CD4-positive, alpha-beta T cell treated with Interleukin-4 for 1 hour (primary cell): ENCODE data around the gene RERE.
"Not testable (repeated sequence)": the region's sequence is repeated elsewhere in the genome, so short reads cannot be mapped to it uniquely, and the experiment has no call there.

ENCODE experiments used
- DNase-seq, 2 donors: peaks; one replicate each; pipeline ENCODE4 v3.0.0-alpha.2; 2020 to 2022

The RERE gene

DNA sequence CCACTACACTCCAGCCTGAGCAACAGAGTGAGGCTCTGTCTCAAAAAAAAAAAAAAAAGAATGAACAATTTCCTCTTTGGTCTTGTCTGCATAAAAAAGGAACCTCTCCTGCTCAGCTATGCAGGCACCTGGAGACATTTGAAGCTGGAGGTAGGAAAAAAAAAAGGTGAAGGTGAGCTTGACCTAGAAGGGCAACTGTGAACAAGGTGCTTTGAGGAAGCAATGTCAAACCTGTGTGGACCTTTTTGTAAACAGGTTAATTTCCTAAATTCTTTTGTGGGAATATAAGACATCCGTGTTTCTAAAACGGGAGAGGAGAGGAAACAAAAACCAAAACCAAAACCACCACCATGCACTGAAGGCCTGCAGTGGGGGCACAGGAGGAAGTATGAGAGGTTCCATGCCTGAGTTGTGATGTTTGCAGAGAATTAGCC is 422.0 kb downstream of the RERE start:
- peak; percentile 34 to 40 for DNase-seq

DNA sequence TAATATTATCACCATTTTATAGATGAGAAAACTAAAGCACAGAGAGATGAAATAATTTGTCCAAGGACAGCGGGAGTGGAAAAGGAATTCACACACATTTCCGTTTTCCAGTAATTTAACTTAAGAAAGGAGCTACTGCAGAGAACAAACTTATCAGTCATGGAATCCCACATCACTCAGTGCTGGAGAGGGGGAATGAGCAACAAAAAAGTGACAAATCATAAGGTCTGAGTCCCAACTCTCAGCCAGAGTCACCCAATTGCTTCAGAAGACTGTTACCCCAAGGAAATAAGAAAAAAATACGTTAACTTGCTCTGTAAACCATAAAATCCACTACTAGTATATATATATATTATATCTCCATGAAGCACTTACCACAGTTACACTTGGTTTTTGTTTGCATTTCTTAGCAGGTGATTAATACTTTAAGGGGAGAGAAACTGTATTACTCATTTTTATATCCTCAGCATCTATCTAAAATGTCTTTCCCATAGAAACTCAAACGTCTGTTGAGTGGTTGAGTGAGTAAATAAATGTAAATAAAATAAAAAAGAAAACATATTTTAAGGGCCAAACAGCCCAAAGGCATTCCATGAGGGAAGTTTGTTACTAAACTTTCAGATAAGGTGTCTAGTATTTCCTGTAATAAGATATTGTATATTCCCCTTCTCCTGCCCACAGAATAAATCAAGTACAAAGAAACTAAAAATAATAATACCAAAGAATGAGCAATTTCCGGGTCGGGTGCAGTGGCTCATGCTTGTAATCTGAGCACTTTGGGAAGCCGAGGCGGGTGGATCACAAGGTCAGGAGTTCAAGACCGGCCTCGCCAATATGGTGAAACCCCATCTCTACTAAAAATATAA is 422.8 kb downstream of the RERE start:
- peak in 1 of 2 donors; percentile 25 for DNase-seq

DNA sequence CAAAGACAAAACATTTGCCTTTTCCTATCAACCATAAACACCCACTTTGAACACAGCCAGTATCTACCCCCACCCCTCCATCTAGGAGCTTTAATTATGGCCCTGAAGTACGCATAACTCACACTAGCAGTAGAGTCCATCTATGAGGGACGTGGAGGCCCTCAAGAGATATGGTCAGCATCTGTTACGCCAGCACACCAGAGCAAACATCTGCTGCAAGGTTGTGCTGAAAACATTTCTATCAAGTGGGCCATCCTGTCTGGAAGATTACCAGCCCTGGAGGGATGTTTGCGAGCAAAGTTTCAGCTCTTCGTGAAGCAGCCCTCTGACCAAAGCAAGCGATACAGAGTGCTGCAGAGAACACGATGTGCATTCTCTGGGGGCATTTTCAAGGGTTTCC is 424.9 kb downstream of the RERE start:
- no peak for DNase-seq

DNA sequence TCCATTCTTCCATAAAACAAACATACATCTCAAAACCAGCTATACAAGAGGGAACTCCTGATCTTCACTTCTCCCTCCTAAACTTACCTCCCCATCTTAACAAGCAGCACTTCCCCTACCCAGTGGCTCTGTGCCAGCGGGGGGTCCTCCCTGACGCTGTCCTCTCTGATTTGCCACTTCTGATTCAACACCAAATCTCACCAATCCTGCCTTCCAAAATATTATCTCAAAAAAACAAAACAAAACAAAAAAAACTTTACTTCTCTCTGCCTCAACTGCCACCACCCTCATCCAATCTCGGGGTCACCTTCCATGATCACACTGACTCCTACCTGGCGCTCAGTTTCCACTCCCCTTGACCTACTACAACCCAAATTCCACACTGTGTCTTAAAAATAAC is 426.7 kb downstream of the RERE start:
- no peak for DNase-seq

DNA sequence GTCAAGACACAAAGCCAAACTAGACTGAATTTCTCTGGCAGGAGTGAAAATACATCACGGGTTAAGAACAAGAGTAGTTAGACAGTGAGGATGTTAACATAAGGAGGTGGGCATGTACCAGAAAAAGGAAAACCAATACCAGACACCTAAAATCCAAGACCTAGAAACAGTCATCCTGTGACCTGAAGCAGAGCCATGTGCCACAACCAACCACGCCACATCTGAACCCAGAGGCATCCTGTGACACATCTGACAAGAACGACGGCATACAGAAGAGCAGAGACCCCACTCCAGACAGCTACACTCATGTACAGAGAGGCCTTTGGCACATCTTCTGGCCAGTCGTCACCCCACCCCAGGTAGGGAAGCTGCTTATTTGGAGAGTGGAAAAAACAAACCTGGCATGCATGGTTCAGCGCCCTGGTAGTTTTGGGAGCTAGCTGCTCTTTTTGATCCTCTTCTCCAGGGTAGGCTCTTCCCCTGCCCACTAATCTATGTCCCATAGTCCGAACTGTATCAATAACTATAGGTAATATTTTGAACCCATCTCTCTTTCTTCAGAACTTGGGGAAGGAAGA is 427.4 kb downstream of the RERE start:
- no peak for DNase-seq

DNA sequence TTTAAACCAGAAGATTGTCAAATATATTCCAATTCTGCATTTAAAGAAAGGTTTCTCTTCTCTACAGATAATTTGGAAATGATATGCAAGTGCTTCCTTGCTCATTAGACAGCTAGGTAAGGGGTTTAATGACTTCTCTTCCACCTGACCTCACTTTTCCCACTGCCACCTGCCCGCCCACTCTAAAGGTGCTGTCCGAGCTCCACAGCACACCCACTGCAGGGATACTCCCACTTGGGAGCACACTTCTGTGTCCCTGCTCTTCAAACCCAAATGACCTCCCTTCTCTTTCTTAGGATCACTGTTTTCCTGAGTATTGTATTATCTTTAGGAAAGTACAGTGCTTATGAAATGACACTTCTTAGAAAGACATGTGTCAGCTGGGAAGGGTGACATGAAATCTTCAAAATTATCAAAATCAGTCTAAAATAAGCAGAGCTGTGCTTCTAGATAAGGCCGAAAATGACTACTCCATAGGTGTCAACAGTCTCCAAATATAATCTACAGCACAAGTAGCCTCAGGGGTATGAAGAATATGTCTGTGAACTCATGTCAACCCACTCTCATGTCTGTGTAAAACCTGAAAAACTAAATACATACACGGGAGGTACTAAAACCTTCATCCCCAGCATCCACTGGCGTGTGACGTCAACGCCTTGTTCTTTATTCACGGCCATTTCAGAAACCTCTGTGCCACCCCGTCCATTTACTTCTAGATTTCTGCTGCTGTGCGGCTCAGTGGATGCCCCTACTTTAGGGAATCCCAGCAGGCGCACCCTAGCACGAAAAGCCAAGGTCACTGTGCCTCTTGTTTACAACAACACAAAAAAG is 428.5 kb downstream of the RERE start:
- no peak for DNase-seq

DNA sequence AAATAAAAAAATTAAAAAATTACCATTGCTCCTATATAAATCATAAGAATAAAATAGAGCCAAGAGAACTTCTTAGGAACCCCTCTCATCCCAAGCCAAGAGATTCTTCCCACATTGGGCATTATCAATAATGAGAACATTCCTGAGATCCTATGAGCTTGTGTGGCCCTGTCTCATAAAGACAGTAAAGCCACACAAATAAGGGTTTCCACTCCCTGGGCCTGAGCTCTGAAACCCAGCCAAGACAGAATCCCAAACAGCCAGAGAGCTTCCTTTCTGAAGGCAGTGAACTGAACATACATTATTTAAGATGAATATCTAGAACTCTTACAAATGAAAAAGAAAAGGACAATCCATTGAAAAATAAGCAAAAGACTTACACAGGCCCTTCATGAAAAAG is 431.2 kb downstream of the RERE start:
- no peak for DNase-seq

DNA sequence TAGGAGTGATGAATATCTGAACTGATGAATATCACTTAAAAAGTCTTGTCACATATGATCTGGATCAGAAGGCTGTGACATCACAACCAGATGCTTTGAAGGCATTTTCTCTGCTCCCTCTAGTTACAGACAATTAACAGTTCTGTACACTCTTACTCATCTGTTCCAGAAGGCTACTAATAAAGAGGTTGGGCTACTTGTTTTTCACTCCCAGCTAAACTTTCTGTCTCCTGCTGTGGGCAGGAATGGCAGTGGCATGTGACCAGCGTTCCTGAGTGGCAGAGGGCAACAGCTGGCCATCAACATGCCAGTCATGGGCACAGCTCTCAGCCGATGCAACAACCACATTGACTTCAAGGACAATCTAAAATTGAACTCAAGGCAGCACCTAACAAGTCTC is 432.9 kb downstream of the RERE start:
- DNase-seq: no peak

DNA sequence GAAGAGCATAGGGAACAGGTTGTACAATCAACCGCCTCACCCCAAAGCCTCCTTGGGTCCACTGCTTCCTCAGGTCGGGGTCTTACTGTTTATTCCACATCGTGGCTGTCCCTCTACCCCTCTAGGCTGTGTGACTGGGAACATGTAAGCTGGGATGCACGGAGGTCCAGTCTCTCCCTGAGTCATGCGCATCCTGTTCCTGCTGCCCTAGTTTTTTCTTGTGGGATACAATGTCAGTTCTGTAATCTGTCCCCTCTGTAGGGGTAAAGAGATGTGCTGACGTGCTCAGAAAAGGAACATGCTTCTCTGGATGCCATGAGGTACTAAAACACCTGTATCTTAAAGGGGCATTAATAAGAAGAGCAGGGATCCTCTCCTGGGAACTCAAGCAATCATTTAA is 433.4 kb downstream of the RERE start:
- no peak for DNase-seq

DNA sequence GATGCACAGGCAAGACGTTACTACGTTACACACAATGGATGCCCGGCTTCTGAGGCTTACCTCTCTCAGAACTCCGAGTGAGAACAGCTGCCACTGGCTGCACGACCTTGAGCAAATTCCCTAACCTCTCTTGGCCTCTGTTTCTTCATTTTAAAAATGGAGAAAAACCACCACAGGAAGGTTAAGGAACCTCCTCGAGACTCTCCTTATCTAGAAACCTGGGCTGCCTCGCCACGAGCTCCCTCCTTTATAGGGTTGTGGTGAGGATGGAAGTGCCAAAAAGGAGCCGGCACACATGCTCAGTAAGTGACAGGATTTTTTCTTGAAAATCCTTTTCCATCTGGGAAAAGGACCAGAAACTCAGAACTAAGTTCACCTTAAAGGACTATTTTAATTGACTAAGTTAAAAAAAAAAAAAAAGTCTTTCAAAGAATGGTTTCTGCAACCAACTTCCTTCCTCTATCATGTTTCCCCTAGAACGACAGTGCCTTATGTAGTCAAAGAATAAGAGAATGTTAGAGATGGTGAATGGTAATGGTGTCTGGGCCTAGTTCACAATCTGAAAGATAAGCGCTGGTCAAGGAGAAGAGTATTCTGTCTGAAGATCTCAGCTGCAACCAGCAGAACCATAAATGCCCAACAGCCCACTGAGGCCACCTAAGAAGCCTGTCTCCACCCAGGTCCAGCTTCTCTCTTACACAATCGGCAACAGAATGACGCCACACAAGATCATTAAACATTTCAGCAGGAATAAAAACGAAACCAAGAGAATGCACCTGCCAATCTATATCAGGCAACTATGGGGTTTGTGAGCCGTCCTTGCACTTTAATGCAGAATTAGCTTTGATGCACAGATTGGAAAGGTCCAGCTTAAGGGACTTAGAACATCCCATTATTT is 434.6 kb downstream of the RERE start:
- peak in 1 of 2 donors; percentile 23 for DNase-seq

DNA sequence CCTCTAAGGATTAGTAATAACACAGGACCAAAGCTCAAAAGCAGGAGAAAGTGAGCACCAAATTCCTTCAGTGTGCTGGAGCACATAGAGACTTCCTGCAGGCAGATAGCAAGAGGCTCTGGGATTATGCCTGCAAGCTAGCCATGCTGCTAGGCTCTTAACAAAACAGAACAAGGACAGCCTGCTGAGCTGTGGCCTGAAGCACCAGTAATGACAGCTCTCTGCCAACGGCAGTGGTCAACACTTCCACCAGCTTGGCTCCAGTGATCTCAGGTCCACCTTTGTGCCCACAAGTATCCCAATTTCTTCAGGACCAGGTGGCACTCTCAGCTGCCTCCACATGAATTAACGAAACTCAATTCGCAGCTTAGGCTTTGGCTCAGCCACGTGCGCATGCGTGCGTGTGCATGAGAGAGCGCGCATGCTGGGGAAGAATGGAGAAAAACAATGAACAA is 435.4 kb downstream of the RERE start:
- DNase-seq: no peak

DNA sequence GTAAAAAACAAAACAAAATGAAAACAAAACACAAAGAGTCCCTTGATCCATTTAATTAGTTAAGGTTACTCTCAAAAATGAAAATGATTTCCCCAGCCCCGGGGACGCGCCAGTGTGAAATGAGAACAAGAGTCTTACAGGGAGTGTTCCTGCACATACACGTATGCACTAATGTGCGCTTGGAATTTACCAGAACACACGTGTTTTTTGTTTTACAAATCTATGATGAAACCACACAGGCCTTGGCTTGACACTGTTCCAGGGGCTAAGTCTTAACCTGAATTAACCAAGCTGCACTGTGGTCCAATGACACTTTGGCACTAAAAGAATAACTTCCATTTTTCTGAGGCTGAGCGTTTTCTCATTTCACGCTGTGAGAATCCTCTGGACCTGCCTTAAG is 435.8 kb downstream of the RERE start:
- DNase-seq: no peak

DNA sequence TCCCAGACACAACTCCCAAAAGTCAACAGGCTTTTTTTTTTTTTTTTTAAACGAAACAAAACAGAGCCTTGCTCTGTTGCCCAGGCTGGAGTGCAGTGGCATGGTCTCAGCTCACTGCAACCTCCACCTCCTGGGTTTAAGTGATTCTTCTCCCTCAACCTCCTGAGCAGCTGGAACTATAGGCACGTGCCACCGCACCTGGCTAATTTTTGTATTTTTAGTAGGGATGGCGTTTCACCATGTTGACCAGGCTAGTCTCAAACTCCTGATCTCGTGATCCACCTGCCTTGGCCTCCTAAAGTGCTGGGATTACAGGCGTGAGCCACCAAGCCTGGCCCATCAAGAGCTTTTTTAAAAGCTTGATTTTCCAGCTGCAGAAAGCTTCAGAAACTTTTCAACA is 437.1 kb downstream of the RERE start:
- not testable (repeated sequence) for DNase-seq

DNA sequence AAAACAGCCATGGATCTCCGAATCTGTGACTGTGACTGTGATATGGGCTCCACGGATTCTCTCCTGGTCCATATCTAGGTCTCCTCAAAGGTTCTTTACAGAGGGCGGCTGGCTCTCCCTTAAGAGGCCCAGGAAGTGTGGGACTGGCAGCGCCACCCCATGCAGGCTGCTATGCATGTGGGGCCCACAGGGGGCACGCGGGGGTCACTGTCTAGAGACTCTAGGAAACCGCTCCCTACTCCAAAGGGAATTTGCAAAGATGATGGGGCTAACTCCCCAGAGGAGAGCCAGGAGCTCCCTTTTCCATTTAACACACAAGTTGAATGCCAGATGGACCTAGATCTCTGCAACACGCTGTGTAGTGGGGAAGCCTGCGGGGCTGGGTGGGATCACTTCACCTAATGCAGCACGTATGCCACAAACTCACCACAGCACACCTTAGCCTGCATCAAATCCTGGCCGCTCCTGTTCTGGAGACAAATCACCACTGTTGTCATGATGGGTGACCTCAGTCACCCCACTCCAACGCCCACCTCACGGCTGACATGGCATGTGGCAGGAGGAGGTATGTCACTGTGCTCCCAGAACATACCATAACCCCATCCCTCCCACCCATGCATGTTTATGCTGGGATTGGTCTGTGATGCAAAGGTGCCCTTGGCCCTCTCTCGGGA is 437.8 kb downstream of the RERE start:
- no peak for DNase-seq

DNA sequence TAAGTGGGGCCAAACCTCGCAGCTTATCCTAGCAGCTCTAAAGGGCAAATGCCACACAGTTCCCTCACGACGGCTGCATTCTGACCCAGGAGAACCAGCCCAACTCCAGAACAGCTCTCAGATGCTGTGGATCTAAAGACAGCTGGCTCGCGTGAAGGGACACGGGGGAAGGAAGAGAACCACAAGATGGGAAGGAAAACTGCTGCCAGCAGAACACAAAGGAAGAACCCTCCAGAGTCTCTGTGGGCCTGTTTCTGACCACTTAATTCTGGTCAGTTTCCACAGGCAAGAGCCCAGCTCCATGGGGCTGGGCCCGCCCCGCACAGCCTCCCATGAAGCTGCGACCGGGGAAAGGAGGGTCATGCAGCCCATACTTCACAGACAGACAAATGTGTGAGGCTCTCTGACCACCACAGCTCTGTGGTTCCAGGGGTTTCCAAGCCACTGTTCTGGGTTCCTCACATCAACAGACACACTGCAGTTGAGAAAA is 438.4 kb downstream of the RERE start:
- no peak for DNase-seq

DNA sequence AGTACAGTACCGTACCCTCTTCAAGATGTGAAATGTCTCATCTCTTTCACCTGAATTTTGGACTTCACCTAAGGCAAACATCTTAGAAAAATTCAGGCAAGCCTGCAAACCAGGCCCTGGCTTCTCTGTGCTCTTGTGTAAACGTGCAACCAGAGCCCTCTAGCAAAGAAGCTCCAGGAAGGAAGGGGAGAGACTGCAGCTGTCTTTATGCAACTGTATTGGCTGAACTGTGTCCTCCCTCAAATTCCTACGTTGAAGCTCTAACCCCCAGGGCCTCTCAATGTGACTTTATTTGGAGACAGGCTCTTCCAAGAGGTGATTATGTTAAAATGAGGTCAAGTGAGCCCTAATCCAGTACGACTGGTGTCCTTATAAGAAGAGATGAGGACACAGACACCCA is 439.3 kb downstream of the RERE start:
- DNase-seq: no peak

DNA sequence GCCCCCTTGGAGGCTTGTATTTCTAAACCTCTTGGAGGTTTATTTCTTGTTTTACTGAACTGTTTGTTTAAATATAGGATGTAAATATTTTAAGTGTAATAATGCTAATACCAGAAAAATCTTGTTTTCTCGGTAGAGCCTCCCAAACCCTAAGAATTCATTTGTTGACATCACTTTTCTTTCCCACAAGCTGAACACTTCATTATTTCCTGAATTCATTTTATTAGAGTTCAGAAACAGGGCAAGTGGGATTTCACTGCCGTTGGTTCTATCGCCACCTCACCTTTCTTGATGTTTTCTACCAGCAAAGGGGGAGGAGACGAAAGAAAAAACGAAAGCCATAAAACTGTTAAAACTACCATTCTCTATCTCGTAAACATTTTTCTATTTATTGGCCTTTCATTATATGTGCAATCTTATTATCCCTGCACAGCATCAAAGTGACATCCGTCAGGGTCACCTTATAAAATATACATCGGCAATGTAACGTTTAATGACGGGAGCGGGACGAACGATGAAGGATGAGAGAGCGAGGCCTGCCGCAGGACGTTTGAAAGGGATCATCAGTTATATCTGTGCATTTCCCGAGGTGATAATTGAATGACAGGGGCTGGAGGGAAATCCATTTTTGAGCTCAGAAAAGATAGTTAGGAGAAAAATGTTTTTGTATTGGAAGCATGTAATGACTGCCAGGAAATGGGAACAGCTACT is 440.0 kb downstream of the RERE start:
- DNase-seq: no peak

DNA sequence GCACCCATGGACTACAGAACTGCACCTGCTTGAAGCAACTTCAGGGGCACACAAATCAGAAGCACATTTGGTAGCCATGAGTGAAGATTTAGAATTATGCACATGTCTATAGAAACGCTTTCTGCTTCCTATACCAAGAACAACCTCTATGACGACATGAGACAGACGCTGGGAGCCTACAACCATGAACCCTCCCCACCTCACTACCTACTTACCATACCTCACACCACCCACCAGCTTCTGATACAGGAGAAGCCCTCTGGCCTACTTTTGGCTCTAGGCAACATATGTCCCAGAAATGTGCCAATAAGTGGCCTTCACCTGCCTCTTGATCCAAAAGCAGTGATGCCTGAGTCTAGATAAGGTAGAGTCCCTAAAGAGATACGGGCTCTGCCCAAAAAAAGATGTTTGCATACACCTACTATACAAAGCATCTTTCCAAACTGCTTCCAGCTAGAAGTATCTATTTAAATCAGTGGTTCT is 441.0 kb downstream of the RERE start:
- no peak for DNase-seq

DNA sequence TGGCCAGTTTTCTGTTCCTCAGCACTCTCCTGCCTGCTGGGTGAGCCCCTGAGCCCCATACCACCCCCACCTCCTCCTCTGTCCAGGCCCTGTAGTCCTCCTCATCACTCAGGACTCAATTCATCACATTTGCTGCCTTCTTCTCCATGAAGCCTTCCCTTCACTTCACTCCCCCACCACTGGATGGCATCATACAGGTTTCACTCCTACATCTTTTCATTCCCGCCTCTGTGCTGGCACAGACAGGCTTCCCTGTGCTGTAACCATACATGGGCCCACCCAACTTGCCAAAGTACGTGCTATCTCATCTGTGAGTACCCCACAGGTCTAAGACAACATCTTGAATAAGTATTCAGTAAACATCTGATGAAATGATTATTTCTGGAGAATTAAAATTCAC is 442.6 kb downstream of the RERE start:
- DNase-seq: peak in 1 of 2 donors; percentile 32

DNA sequence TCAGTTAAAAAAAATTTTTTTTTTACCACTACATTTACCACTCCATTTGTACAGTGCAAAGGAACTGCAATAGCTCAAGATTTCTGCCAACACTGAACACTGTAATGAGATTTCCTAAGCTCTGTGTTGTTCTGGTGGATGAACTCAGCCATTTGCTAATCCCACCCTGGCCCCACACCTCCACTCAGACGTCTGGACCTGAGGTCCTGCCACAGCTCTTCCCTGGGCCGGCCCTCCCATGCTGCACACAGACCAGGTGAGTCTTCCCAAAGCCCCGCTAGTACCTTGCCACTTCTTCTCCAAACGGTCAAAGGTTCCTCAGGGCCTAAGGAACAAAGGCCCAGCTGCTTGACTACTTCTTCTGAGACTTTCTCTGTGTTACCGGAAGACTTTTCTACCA is 443.1 kb downstream of the RERE start:
- DNase-seq: no peak
